GM18907 (cell line): ENCODE results near the gene NGF.

Experiments used
- ATAC-seq: cut with Tn5 transposase; IDR thresholded peaks from one replicate; pipeline ENCODE4 v1.9.1; 2021; ENCODE audit warnings: mild to moderate bottlenecking, moderate library complexity; ENCODE audit not compliant: unreplicated experiment

Gene NGF

DNA sequence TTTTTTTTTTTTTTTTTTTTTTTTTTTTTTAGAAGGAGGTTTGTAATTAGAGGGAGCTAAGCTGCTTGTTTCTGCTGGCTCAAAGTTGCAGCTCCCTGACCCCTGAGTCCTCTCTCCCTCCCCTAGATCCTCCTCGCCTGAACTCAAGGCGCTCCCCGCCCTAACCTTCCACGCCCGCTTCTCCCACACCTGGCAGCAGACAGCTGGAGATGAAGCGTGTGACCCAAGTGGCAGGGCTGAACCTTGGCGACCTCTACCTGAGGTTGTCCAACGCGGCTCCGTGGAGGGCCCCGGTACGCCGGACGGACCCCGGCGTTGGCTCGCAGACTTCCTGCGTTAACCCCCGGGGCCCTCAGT lies 795 bp downstream of the NGF start:
- no peak for ATAC-seq

DNA sequence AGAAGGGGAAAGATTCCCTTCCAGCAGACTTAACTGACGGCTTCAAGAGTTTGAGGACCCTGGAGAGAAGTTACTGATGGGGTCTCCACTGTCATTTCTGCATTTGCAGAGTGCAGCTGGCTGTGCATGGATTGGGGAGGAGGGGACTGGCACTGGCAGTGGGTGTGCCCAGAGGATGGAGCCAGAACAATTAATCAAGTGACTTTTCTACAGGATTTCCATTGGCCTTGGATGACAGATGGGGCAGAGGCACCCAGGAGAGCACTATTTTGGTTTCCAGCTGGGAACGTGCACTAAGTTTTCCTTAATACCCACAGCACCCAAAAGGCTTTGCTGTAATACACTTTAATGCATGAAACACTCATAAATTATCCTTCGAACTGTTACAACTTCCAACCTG lies 1.3 kb downstream of the NGF start:
- no peak for ATAC-seq

DNA sequence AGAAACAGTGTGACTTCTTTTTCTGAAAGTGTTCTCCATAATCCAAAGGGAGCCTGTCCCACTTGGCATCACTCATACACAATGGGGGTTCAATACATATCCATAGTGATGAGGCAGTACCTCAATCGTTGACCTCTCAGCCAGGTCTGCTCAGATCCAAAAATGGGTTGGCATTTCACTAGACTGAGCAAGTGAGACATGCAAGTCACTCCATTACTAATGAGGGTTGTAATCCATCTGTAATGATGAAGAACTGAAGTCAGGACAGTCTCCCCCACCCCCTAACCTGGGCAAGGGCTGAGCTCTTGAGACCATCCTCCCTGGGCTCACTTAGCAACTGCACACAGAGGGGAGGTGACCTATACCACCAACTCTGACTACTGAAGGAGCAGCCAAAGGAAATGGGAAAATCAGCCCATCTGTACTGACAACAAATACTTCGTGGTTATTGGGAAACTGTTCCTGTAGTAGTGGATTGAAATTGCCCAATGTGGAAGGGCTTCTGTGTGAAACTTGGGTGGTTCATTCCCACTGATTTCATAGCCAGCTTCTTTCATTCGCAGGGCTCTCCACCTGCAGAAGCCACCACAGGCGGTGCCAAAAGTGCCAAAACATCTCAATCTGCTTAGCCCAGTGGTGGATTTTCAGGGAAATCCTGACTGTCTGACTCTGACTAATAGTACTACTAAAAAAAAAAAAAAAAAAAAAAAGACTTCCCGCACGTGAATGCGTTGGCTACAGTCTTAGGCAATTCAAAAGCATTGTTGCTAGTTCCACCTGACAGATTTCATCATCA lies 5.0 kb downstream of the NGF start:
- ATAC-seq = no peak

DNA sequence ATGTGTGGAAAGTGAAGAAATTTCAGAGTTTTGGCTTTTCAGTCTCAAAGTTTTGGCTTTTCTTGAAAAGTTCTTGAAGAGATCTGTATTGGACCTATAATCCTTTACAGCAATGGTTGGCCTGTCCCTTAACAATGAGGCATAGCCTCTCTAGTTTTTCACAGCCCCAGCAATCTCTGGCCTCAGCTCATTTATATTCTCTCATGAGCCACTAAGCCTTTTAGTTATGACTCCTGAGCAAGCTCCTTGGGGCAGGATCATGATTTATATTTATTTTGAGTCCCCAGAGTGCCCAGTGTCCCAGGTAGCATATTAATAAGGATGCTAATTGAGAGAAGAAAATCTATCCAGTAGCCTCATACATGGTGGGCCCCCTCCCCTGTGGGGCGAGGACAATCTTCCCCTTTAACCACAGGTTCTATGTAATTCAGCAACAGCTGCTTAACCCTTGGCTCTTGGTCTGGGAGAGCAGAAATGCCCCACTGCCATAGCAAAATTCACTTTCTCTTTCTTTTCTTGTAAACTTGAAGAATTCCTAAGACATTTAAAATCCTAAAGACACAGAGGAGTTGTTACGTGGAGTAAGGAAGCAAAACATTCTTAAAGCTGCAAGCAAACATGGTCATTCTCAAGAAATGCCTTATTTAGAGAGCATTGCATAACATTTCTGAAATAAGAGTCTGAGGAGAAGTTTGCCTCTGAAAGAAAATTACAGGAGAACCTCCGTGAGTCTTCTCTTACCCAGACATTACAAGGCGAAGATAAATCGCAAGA lies 6.3 kb downstream of the NGF start:
- ATAC-seq = no peak

DNA sequence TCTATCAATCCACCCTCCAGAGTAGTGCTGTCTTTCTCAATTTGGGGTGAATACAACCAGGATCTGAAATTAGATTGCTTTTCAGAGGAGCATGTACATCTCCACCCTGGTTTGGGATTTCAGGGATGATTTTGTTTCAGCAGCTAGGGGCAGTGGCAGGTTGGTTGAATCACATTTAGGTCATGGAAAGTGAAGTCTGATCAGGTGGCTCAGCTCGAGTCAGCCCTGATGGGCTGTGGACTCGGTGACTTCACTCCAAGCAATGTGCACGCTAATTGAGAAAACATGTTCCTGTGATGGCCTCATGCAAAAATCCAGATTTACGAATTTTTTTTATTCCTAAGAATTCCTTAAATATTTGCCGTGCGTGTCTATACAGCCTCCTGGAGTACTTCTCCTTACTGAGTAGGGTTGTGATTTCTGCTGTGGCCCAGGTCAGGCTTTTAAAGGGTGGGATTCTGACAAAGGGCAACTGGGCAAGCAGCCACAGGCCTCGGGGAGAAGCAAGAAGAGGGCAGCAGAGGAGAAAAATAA lies 7.5 kb downstream of the NGF start:
- no peak for ATAC-seq

DNA sequence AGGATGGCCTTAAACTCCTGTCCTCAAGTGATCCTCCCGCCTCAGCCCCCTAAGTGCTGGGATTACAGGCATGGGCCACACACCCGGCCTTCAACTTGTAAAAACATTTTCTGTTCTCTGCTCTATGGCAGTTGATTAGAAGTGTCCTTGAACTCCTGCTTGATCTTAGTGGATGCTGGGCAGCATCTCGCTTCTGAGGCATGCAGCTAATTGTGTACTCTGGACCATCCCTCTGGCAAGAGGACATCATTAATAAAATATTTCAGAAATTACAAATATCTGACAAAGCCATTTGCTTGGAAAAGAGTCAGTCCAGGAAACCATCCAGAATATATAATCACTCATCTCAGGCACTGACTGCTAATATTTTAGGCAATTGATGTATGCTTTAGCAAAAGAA lies 8.1 kb downstream of the NGF start:
- ATAC-seq = no peak

DNA sequence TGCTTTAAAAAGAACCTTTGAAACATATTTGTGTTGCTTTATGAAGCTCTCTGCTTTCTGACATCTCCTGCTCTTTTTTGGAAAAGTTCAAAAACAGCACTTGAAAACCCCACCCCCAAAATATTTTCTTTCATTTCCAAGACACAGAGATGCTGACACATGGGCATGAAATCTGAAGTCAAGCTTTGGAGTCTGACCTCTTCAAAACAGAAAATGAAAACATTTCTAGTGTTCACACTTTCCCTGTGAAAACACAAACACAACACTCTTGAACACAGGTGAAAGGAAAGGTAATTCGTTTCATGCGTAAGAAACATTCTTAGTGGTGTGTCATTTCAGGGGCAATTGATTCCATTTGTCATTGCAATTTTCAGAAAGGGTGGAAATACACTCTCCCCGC lies 10.8 kb downstream of the NGF start:
- ATAC-seq = no peak

DNA sequence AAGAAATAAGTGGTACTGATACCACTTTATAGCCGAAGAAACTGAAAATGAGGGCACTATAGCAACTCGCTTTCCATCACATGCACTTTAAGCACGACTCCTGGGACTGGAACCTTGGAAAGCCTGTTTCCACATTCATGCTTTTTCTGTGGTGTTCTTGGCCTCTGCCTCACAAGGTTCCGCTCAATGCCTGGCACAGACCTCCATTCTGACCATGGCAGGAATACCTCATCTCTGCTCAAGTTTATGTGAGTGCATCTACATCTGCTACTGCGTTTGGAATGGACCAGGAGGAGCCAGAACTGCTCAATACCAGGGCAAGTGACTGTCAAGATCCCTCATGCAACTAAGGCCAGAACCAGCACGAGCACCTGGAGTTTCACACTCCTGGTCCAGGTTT lies 11.6 kb downstream of the NGF start:
- no peak for ATAC-seq

DNA sequence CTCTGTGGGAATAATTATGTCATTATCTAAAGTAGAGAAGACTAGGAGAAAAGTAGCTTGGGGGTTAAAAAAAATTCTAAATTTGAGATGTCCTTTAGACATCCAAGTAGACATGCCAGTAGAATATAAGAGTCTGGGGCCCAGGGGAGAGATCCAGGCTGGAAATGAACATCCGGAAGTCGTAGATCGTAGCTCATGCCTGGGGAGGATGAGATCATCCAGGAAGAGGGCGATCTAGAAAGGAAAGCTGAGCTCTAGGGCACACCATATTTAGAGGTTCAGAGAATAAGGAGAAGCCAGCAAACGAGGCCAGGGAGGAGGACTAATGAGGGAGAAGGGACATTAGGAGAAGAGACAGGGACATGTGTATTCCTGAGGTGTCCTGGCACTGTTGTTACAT lies 12.2 kb downstream of the NGF start:
- no peak for ATAC-seq

DNA sequence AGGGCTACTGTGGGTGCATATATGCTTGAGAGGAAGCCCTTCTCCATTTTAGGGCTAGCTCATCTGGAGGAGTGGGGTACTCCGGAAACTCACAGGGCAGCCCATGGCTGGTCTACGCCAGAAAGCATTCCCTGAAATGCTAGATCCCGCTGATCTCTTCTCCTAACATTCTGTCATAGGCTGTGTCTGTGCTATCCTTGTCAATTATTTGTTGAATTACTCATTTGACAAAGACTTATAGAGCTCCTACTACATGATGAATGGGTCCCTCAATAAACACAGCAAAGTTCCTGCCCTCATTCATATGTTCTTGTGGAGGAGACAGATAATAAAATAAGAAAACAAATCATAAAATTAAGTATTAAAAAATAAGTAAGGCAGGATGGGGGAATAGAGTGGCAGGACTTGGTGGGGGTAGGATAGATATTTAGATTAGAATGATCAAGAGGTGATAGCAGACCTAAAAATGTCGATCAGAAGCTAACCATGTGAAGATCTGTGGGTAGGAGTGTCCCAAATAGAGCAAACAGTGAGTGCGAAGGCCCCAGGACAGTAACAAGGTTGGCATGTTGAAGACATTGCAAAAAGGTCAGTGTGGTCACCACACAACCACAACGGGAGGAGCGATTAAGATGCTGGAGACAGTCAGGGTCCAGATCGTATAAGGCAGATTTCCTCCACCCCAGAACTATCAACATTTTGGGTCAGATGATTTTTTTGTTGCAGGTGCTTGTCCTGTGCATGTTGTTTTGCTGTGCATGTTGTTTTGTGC lies 13.2 kb downstream of the NGF start:
- no peak for ATAC-seq

DNA sequence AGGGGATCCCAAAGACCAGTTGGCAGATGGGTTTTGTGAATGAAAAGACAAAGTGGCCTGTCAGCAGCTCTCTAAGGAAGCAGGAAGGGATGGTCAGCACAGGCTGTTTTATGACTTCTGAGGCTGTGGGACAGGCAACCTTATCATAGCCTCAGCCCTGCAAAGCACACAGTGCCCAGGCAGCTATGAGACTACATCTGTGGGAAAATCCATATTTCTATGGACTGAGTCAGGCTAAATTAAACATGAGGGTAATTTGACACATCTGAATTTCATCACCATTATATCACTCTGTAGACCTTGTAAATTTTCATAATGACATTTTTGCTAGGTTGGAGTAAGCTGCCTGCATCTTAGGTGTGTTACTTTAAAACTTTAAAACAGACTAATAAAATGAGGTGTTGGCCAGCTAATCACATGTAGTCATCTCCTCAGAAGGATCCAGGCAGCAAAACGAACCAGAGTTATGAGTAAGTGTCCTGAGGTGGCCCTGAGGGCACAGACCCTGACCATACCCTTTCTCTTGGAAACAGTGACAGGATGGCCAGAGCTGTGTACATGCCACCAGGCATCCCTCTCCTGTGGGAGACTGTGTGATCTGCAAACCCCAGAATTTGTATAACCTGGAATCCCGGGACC lies 14.6 kb downstream of the NGF start:
- no peak for ATAC-seq

DNA sequence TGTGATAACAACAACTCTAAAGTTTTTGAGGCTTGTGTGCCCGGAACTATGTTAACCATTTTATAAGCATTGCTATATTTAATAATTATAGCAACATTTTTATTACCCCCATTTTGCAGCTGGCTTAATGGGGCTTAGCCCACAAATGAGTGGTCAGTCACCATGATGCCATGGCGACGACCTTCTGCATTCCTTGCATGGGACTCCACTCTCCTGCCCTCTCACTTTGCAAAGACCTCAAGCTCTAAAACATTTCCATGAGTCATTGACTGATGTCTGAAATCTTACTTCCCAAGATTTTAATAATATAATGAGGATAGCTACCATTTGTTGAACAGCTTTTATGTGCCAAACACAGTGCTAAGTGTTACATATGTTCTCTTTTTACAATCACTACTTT lies 15.4 kb downstream of the NGF start:
- ATAC-seq = no peak

DNA sequence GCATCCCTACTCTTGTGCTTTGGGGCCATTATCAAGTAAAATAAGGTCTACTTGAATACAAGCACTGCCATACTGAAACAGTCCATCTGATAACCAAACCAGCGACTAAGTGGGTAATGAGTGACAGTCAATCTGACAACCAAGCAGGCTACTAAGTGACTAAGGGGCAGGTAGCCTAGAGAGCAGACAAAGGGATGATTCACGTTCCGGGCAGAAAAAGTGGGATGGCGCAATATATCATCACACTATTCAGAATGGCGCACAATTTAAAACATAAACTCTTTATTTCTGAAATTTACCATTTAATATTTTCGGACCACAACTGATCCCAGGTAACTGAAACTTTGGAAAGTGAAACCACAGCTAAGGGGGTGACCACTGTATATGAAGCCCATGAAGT lies 17.7 kb downstream of the NGF start:
- no peak for ATAC-seq

DNA sequence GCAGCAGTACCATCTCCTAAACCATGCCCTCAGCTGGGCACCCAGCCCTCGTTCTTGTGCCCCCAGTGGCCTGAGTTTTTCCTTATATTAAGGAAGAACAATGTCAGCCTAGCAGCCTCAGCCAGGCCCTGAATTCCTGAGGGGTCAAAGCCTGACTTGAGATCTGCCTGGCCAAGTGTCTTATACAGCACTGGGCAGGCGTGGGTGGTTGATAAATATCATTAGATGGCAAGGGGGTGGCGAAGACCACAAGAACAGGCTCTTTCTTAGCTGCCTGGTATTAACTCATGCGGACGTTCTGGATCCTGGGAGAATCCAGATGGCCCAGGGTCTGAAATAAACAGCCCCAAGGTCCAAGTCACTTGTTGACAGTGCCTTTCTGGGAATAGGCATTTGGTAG lies 18.3 kb downstream of the NGF start:
- ATAC-seq = no peak

DNA sequence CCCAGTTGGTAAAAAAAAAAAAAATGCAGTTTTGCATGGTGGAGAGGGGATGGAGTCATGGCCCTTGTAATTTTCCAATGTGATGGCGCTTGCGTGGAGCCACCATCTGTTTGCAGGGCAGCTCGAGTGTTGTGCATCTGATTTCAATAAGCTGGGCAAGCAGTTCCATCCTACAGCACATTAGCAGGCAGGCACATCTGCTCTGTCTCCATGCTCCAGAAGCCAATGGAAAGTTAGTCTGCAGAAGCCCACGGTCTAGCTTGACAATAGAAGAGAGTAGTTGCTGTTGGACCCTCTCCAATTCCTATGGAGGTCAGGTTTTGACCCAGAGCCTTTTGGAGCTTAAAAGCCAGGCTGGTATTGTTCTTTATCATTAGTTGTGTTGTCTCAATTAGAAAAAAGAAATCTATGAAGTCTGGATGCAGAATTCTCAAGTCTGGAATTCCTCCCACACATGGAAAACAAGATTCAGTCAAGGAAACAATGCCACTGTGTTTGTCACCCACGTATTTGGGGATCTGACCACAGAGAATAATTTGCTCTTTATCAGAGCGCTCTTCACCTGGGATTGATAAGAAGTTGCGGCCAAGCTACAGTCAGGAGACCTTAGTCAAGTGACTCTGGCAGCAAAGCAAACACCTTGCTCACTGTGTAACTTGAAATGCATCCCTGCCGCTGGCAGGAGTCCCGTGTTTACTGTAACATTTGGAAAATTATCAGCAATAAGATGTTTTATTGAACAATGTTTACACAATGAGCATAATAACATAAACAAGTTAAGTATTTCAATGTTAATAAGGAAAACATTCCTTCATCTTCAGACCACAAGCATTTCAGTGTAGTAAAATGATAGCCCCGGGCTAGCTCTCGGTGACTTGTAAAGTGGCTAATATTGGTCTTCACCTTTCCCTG lies 20.7 kb downstream of the NGF start:
- no peak for ATAC-seq

DNA sequence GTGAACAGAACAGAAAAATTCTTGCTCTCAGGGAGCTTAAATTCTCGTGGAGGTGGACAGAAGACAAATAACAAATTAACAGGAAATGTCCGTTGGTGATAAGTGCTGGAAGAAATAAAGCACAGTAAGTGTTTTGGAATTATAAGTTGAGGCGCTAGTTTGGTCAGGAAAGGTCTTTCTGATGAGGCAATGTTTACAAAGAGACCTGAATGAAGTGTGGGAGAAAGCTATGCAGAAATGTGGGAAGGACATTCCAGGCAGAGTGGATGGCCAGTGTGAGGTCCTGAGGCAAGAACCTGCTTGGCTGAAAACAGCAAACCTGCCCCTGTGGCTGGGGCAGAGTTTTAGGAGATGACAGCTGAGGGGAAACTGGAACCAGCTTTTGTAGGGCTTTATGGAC lies 23.3 kb downstream of the NGF start:
- no peak for ATAC-seq

DNA sequence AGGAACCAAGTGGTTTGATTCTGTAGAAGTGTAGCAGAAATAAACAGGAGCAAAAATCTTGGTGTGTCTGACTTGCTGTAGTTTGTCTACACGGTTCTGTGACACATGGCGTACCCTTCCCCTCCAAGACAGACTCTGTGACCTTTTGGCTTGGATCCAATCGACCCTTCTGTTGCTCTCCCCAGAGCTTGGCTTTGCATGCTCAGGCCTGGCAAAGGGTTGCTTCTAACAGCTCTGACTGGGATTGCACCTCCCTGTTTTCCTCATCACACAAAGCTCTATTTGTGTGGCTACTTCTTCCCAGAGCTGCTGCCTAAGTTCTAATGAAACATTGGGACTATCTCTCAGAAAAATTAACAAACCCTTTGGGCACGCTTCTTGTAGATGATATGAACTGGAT lies 24.0 kb downstream of the NGF start:
- ATAC-seq = no peak

DNA sequence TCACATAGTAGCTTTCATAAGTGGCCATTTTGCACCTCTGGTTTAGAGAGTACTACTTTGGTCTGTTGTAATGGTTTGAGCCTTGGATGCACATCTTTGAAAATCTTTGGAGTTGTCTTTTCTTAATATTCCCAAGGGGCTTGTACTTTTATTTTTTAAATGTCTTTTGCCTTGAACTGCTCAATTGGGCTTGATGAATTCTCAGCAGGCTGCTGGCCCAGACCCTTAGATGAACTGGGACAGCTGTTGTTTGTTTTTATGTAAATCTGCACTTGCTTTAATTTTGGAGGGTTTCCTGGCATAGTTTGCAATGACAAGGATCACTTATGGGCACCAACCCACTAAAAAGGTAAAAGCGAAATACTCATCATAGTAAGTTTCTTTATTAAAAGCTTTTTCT lies 24.9 kb downstream of the NGF start:
- ATAC-seq = no peak

DNA sequence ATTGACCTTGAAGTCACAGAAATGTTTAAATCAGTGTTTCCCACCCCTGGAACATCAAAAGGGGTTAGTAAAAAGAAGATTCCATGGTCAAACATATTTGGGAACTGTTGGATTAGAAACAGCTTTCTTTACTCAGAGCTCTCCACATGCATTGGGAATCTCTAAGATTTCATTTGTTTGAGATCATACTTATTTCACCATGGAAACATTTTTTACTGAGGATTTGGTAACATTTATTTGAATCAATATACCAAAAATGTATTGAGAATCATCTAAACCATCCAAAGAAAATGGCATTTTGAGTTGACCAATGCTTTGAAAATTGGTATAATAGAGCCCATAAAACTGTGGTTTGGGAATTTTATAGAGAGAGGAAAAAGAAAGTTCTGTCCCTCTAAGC lies 25.3 kb downstream of the NGF start:
- no peak for ATAC-seq

DNA sequence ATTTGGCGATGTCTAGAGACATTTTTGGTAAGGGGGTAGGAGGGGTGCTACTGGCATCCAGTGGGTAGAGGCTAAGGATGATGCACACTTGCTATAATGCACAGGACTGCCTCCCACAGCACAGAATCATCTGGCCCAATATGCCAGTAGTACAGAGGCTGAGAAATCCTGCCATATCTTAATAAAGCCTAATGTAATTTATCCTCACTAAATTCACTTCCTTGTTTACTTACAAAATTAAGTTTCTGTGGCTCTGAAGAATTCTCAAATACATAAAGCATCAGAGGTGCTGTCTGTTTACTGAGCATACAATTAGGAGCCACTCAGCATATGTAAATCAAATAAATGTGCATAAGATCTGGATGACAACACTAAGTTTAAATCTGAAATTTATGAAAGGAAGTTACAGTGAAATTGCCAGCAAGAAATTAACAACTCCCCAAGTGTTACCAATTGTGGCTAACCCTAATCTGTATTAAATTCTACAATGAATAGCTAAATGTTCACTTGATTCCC lies 26.5 kb downstream of the NGF start:
- ATAC-seq = no peak
